GM04503 (cell line): ENCODE results near the gene DMXL2.
"Not testable (repeated sequence)": the region's sequence is repeated elsewhere in the genome, so short reads cannot be mapped to it uniquely, and the experiment has no call there.

Experiments
- DNase-seq: peaks from one replicate; pipeline ENCODE4 v3.0.0-alpha.2; 2012; ENCODE audit warnings: low read depth

DMXL2 gene

DNA sequence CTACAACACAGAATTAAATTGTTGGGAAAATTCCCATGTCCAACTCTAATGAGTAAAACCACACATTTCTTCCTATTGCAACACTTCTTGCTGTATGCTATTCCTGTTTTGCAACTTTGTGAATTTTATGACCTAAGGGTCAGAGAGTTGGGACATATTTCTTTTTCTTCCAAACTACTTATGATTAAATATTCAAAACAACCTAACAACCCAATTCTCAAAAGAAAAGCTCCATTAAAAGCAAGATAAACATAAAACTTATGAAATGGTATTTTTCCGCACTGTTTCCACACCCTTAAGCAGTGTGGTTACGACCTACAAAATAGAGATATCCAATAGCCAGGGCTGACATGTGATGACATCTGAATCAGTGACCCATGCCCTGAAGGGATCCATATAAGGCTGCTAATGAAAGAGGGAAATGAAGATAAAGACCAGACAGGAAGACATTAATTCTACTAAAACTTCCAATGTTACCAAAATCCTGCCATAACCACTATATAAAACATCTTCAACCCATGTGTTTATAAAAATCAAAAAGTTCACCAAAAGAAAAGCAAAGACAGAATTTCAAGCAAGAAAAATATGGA lies 45.6 kb downstream of the DMXL2 start:
- peak; percentile 86 for DNase-seq

DNA sequence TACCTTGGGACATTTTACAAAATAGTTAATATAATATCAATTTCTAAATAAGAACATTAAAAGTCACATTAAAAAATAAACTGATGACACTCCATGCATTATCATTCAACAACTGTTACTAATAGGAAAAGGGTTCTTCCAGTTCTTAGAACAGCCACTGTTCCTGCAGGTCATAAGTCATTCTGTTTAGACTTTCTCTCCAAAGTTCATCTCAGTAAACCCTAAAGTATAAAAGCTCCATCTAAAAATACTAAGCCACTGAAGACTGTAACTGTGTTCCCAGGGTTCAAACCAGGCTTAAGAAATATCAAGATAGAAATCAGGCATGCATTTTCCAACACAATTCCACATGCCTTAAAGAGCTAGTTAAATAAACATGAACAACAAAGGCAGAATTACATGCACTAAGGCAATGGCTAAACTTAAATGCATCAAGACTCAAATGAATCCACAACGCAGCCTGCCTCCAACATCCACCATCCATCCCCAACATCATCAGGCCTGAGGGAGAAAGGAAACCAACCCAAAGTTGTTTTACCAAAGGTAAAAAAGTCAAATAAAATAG lies 46.2 kb downstream of the DMXL2 start:
- DNase-seq: no peak

DNA sequence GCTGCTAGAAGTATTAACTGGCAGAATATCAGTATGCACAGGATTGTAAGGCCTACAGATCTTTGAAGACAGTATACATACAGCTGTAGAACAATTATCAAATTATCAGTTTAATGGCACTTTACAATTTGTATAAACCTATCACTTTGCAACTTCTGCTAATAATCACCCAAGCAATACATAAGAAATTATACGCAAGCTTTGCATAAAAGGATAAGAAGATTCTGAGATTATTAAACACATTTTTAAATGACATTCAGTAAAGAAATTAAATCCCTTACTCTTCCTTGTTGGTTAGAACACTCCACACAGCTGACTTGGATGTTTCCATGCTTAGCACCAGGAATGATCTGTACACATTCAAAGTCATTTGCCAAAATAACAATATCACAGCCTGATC lies 46.8 kb downstream of the DMXL2 start:
- no peak for DNase-seq

DNA sequence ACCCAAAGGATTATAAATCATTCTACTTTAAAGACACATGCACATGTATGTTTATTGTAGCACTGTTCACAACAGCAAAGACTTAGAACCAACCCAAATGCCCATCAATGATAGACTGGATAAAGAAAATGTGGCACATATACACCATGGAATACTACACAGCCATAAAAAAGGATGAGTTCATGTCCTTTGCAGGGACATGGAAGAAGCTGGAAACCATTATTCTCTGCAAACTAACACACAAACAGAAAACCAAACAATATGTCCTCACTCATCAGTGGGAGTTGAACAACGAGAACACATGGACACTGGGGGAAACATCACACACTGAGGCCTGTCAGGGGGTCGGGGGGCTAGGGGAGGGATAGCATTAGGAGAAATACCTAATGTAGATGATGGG lies 49.2 kb downstream of the DMXL2 start:
- DNase-seq: not testable (repeated sequence)

DNA sequence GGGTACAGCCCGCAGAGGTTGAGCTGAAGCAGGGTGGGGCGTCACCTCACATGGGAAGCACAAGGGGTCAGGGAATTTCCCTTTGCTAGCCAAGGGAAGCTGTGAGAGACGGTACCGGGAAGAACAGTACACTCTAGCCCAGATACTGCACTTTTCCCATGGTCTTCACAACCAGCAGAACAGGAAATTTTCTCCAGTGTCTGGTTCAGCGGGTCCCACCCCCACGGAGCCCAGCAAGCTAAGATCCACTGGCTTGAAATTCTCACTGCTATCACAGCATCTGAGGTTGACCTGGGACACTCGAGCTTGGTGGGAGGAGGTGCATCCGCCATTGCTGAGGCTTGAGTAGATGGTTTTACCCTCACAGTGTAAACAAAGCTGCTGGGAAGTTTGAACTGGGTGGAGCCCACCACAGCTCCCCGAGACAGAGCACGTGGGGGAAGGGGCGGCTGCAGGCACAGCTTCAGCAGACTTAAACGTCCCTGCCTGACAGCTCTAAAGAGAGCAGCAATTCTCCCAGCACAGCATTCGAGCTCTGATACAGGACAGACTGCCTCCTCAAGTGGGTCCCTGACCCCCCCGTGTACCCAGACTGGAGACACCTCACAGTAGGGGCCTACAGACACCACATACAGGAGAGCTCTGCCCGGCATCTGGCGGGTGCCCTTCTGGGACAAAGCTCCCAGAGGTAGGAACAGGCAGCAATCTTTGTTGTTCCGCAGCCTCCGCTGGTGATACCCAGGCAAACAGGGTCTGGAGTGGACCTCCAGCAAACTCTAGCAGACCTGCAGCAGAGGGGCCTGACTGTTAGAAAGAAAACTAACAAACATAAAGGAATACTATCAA lies 53.4 kb downstream of the DMXL2 start:
- not testable (repeated sequence) for DNase-seq

DNA sequence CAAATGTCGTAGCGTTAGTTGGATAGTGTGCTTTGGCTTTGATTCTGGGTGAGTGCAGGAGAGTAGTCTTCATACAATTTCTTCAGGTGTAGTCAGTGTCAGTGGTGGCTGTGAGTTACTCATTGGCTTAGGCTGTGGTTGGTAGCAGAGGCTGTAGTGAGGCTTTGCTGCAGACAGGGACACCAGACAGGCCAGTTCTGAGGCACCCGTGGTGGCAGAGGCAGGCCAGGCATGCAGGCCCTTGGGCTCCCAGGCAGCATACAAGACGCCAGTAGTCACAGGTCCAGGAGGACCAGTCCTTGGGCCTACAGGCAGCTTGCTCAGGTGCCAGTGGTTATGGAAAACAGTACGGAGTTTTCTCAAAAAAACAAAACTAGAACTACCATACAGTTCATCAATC lies 61.3 kb downstream of the DMXL2 start:
- DNase-seq: no peak

DNA sequence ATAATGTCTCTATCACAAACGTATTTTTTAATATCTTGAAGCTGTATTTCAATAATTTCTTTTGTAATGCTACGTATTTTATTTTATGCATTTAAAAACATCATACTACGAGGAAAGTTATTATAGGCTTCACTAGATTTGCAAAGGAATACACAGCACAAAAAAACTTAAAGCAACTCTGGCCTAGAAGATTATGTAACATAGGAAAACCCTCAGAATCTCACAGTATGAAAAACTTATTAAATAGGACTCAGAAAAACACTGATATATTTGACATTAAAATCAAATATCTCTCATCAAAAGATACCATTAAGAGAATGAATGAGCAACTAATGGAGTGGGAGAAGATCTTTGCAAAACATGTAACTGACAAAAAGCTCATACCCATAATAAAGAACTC lies 63.7 kb downstream of the DMXL2 start:
- no peak for DNase-seq

DNA sequence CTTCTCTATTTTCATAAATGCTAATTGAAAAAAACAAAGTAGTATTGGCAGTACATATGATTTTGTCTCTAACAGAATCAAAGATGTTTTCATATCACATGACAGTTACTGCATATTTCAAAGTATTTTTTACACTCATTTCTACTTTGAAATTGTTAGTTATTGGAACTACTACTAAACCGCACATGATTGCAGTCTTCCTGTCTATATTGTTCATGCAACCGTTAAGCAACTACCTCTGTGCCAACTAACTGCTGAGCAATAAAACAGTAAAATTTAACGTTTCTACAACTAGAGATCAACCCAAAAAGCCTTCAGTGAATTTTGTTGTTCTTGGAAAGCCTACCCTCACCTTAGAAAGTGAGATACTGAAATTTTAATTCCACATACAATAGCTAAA lies 64.2 kb downstream of the DMXL2 start:
- no peak for DNase-seq

DNA sequence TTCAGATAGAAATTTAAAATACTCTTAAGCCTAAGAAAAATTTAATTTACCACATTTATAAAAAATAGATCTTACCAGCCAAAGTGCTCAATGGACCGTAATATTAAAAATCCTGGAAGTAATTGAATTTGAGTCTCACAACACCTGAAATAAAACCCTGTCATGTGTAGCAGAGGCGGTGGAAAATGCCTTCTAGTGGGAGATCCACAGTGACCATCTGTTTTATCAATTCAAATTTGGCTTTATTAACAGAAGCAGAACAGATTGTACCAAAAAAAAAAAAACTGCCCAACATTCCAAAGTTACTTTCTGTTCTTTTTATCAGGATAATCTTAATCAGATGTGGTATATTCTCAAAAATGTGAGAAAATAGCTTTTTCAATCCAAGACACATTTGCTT lies 71.7 kb downstream of the DMXL2 start:
- no peak for DNase-seq

DNA sequence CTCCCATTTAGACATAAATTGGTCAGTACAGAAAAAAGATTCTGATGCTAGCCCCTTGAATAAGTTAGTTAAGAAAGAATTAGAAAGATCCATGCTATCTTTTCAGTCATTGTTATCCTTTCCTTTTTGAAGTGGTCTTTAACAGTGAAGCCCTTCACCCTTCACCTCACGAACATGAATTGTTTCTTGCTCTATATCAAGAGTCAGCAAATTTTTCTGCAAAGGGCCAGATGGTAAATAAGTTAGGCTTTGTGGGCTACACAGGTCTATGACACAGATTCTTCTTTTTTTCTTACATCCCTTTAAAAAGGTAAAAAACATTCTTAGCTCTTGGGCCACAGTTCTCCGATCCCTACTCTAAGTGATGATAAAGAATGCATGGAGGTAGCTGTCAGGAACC lies 74.9 kb downstream of the DMXL2 start:
- no peak for DNase-seq

DNA sequence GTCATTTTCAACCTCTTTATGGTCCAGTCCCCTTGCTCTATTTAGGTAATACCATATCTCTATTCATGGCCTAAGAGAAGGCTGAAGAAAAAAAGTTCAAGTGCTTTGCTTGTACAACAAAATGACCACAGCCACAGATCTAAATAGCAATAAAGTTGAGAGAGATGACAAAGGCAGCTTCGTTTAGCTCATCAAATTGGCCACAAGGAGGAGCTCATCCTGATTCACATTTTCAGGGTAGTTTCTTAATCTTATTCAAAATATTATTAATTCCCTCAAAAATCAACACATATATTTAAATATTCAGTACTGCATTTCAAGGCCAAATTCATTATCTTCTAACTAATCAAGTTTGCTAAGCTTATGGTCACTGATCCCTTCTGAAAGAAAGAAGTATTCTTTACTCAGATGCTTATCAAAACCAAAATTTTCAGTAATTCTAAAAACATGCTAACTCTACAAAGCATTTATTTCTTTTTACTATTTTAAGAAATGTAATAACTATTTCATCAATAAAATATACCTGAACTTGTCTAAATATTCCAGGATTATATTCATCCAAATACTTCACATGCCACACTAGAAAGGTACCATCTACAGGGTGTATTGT lies 85.5 kb downstream of the DMXL2 start:
- DNase-seq: no peak

DNA sequence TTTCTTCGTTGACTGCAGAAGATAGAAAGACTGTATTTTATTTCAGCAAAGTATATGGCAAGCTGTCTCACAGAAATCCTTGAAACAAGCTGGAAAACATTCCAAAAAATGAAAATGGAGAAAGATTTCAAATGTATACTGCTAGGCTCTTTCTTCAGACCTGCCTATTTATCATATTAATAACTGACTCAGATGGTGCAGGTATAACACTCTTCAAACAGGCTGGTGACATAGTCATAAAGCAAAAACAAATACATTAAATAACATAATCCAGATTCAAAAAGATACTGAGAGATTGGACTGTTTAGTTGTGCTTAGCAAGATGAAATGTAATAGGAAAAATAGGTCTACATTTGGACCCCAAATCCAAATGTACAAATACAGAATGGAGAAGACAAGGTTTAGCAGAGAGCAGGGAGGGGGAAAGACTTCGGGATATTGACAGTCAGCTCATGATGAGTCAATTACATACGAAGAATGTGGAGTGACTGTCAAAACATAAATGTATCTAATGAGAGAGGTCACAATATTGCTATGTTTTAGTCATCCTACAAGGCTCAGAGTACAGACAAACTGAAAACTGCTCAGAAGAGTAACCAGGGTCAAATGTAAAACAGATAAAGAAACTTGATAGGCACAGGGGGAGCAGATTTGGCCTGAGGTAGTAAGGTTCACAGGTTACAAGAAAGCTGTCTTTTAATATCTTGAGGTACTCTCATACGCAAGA lies 88.7 kb downstream of the DMXL2 start:
- no peak for DNase-seq

DNA sequence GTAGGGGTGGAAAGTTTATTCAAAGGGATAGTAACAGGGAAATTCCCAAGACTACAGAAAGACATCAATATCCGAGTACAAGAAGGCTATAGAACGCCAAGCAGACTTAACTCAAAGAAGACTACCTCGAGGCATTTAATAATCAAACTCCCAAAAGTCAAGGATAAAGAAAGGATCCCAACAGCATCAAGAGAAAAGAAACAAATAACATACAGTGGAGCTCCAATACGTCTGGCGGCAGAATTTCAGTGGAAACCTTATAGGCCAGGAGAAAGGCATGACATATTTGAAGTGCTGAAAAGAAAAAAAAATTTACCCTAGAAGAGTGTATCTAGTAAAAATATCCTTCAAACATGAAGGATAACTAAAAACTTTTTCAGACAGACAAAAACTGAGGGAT lies 95.6 kb downstream of the DMXL2 start:
- DNase-seq: no peak

DNA sequence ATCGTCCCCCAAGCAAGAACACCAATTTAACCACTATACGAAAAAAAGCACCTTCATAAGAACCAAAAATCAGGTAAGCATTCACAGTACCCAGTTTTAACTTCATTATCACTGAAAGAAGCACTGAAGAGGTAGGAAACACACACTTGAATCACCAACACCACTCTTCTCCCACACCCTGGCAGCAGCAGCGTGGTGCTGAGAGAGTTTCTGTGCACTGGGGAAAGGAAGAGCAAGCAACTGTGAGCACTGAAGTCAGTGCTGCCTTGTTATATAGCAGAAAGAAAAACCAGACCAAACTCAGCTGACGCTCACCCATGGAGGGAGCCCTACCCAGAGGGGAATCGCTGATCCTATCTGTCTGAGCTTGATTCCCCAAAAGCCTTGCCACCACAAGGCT lies 98.2 kb downstream of the DMXL2 start:
- no peak for DNase-seq

DNA sequence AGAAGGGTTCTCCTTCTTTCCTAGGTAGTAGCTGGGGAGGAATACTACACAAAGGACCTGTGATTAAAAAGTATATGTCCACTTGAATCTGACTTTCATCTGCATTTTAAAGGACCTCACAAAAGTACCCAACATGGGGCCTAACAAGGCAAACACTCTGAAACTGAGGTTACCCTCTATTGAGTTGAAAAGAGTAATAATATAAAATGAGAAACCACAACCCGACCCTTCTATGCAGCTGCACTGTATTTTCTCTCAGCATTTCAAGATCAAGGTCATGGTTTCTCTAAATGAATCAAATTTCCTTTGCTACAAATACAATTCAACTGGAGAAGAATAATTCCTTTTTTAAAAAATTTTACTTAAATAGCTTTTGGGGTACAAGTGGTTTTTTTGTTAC lies 106.3 kb downstream of the DMXL2 start:
- no peak for DNase-seq

DNA sequence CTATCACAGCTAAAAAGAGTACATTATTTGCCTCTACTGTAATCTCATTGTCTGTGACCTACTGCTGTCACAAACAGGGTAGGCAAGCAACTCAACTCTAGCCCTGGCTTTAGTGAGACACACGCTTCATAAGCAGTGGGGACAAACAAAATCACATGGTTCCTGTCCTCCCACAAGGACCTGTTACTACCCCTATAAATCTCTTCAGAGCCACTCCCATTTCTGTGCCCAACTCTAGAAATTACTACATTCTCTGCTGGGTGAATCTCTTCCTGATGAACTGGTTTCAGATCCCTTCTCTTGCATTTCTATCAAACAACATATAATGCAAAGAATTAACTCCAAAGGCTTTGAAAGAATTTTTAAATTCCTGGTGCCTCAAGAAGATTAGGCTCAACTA lies 117.3 kb downstream of the DMXL2 start:
- no peak for DNase-seq

DNA sequence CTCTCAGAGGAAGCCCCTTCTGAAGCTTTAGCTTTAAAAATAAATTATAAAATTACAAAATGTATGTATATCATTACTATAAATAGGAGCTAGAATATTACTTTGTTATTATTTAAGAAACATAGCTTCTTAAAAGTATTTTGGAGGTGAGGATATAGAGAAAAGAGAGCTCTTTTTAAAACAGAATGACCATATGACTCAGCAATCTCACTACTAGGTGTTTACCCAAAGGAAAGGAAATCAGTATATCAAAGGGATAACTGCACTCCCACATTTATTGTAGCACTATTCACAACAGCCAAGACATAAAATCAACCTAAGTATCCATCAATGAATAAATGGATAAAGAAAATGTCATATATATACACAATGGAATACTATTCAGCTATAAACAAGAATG lies 119.6 kb downstream of the DMXL2 start:
- DNase-seq: no peak

DNA sequence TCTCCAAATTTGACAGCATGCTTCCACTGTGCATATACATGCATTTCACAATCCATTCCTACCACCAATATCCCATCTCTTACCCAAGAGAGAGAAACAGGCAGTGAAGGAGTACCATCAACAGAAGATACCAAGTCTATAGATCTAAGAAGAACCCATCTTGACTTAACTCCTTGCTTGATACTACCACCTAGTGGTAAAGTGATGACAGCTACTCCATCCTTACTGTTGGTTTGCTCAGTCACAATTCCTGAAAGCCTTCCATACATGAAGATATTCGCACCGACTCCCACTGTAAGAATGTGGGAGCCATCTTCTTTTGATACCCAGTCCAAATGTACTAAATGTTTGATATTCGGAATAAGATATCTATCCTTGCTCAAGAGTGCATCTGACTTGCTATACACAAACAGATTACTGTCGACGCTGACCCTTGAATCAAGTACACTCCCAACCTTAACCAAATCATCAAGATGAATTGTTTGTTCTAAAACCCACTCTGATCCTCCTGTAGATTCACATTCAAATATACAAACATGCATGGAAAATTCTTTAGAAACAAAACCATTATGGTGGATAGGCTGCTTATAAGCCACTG lies 123.1 kb downstream of the DMXL2 start:
- DNase-seq: no peak

DNA sequence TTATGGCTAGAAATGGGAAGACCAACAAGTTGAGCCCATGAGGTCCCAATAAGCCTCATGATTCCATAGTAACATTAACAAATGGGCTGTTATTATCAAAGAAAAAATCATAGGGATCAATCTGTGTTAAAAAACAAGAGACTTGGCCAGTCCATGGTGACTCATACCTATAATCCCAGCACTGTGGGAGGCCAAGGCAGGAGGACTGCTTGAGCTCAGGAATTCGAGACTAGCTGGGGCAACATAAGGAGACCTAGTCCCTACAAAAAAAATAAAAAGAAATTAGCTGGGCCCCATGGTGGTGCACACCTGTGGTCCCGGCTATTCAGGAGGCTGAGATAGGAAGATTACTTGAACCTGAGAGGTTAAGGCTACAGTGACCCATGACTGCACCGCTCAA lies 124.8 kb downstream of the DMXL2 start:
- no peak for DNase-seq

DNA sequence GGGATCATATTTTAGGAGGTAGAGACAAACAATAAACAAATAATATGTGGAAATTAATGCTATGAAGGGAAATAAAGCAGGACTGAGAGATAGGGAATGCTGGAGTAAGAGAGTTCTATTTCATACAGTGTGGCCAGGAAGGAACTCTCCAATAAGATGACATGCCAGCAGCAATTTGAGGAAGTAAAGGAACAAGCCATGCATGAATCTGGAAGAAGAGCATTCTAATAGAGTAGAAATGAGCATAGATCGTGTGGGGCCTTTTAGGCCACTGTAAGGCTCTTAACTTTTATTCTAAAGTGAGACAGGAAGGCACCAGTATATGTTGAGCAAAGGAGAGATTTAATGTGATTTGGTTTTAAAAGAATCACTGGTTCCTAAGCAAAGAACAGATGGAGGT lies 126.3 kb downstream of the DMXL2 start:
- no peak for DNase-seq

DNA sequence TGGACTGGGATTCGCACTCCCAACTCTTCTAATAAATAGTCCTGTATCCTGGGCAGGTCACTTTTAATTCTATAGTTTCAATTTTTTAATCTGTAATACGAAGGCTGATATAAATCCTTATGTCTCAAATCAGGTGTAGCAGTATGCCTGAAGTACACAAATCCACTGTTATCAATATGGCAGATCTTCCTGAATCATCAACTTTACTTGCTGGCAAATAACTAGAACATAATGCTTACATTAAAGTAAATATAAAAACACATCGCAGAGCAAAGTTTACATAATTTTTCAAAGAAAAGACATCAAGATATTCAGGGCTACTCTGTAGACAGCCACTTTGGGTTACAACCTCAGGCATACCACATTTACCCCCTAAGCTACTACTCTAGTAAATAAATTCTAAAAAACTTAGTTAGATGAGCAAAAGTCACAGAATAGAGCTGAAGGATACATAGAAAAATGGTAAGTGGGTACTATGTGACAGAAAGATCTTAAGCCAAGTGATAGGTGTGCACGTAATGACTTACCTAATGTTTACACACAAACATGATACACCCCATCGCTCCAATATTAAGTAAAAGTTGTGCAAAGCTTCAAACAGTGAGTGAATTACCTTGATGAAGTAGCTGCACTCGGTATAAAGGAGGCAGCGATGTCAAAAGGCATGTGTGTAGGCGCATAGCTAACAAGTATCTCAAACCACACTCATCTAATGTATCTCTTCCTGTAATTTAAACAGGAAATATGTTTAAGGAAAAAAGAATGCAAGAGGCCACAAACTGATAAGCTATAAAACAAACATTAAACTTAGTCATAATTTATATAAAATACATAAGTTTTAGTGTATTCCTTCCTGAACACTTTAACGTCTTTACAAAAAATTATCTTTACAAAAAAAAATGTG lies 127.9 kb downstream of the DMXL2 start:
- no peak for DNase-seq
